GM12891 (cell line): ENCODE results near the gene ATP1A2.

Experiments
- PAX5 ChIP-seq: IDR thresholded peaks from 2 replicates; pipeline ENCODE4 v1.6.1; 2011; ENCODE audit warnings: low read length, moderate library complexity, mild to moderate bottlenecking; ENCODE audit not compliant: insufficient read depth, severe bottlenecking
- POLR2A ChIP-seq: IDR thresholded peaks from 2 replicates; pipeline ENCODE4 v1.6.1; 2011; ENCODE audit warnings: low read depth, low read length, control low read depth
- POLR2AphosphoS5 ChIP-seq: IDR thresholded peaks from 2 replicates; pipeline ENCODE4 v1.6.1; 2011; ENCODE audit warnings: low read depth, low read length, control low read depth
- POU2F2 ChIP-seq: IDR thresholded peaks from 2 replicates; pipeline ENCODE4 v1.6.1; 2011; ENCODE audit warnings: low read depth, mild to moderate bottlenecking, control low read depth, low read length, moderate library complexity
- SPI1 ChIP-seq: IDR thresholded peaks from 2 replicates; pipeline ENCODE4 v1.6.1; 2011; ENCODE audit warnings: low read depth, low read length, control low read depth
- TAF1 ChIP-seq: IDR thresholded peaks from 2 replicates; pipeline ENCODE4 v1.6.1; 2011; ENCODE audit warnings: low read depth, low read length, control low read depth

- no peak for TF ChIP-seq POLR2AphosphoS5
- no peak for TF ChIP-seq TAF1
- TF ChIP-seq POLR2A: no peak
- TF ChIP-seq PAX5: no peak
- TF ChIP-seq SPI1: no peak
- TF ChIP-seq POU2F2: no peak
Observed at GRCh38 chr1:160158534-160158933, 43.0 kb downstream of the ATP1A2 start.
